Measurements from ENCODE around the gene COPZ2.

- TF ChIP-seq ZNF621 (tag by site-specific recombination; IDR thresholded peaks at IDR 0.05) (no peak), SP7 (tag by site-specific recombination; IDR thresholded peaks at IDR 0.05) (no peak), ZNF274 (IDR thresholded peaks at IDR 0.05; ENCODE audit: low read length) (no peak), ZNF274 (tag by site-specific recombination; IDR thresholded peaks at IDR 0.05; ENCODE audit: borderline replicate concordance) (no peak), ZNF747 (tag by site-specific recombination; IDR thresholded peaks at IDR 0.05) (no peak), ZNF394 (tag by site-specific recombination; IDR thresholded peaks at IDR 0.05; ENCODE audit: borderline replicate concordance) (no peak), ZNF830 (tag by site-specific recombination; IDR thresholded peaks at IDR 0.05; ENCODE audit: low read depth) (no peak), ATF2 (tag by site-specific recombination; IDR thresholded peaks at IDR 0.05; ENCODE audit: low read depth) (no peak), HOXA7 (CRISPR knock-in tag; IDR thresholded peaks at IDR 0.05; ENCODE audit: borderline replicate concordance) (no peak), ZNF362 (tag by site-specific recombination; IDR thresholded peaks at IDR 0.05) (no peak), CTCF (tag by site-specific recombination; IDR thresholded peaks at IDR 0.05) (no peak), ZSCAN30 (tag by site-specific recombination; IDR thresholded peaks at IDR 0.05) (no peak), ZFP69B (tag by site-specific recombination; IDR thresholded peaks at IDR 0.05) (no peak)
These were observed 7.1 kb downstream of the COPZ2 start for GRCh38 chr17:48030531-48030930.
